Measurements from ENCODE around the gene TWIST2.

GRCh38 chr2:238879043-238879442 is 31.2 kb downstream of the TWIST2 start:
- TF ChIP-seq, protein P1, sequence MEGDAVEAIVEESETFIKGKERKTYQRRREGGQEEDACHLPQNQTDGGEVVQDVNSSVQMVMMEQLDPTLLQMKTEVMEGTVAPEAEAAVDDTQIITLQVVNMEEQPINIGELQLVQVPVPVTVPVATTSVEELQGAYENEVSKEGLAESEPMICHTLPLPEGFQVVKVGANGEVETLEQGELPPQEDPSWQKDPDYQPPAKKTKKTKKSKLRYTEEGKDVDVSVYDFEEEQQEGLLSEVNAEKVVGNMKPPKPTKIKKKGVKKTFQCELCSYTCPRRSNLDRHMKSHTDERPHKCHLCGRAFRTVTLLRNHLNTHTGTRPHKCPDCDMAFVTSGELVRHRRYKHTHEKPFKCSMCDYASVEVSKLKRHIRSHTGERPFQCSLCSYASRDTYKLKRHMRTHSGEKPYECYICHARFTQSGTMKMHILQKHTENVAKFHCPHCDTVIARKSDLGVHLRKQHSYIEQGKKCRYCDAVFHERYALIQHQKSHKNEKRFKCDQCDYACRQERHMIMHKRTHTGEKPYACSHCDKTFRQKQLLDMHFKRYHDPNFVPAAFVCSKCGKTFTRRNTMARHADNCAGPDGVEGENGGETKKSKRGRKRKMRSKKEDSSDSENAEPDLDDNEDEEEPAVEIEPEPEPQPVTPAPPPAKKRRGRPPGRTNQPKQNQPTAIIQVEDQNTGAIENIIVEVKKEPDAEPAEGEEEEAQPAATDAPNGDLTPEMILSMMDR (conservative IDR thresholded peaks at IDR 0.05; ENCODE audit: low read length) = no peak
- TF ChIP-seq EZH2phosphoT487 (IDR thresholded peaks at IDR 0.05; ENCODE audit: borderline replicate concordance) = no peak

Measured in Loucy (cell line).